ENCODE data around the gene TMEM151B. TPM values are rescaled to one million over a fixed set of nuclear protein-coding genes. Genes with fewer than 3 reads are reported as not detected.

Gene TMEM151B
- total RNA-seq, 1 experiment from 2014 or later, result not detected

DNA sequence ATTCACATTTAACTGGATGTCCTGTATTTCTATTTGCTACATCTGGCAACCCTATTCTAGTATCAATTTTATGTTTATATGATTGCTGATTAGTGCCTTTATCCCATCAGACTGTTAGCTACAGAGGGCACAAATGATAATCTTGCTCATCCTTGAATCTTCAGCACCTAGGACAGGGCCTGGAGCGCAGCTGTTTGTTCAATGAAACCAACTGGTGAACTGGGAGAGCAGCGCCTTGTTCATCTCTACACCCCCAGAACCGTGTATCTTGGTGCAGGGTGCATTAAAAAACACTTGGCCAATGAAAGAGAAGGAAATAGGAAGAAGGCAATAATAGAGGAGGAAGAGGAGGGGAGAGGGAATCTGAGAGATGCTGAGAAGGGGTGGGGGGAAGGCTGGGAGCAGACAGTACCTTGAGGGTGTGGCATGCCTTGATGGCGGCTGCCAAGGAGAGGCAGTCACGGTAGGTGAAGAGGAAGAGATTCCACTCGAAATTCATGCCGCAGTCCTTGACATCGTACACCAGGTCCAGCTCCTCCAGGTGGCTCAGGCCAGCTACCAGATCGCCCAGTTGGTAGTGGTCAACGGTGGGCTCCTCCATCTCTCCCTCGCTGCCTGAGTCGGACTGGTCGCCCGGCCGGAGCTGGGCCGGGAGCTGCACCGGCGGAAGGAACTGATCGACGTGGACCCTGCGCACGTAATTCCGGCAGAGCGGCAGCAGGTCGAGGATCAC is 15.5 kb downstream of the TMEM151B start:
- DNase-seq (ENCODE audit: low read depth, low spot score), result no peak
- BruUV-seq (replicated peaks), result no TSS peak
- POLR2A ChIA-PET, result no interaction called here

DNA sequence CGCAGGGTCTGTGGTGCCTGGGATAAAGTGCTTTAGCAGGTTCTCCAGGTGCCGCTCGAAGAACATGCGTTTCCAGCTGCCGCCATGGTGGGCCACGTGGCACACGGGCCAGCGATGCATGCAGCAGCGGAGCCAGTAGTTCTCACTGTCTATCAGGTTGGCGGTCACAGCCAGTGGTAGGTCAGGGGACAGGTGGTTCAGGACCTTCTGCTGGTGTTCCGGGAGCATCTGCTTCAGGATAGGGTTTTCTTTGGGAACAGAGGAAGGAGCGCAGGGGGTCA is 16.0 kb downstream of the TMEM151B start:
- Histone ChIP-seq H3K4me2 (ENCODE audit: low read length) (no peak overlapping the region), H3K79me2 (ENCODE audit: insufficient read depth, low read length) (no peaks in the 10 kb centered on the region), H4K20me1 (ENCODE audit: insufficient read depth) (no peaks in the 10 kb centered on the region), H3K4me1 (ENCODE audit: control insufficient read depth in 1 of 2, insufficient read depth in 2 of 2, low read length in 2 of 2) (no peaks in the 10 kb centered on the region), H3K9ac (ENCODE audit: low read length) (no peak overlapping the region), H2AFZ (ENCODE audit: low read depth, low read length, poor library complexity, severe bottlenecking) (no peak overlapping the region), H3K4me3 (replicated peaks in 1 of 2; ENCODE audit: low read depth in 1 of 2, low read length in 2 of 2) (no peak overlapping the region), H3K36me3 (ENCODE audit: control insufficient read depth in 1 of 2, insufficient read depth in 2 of 2, low read length in 2 of 2) (no peaks in the 10 kb centered on the region), H3K9me3 (ENCODE audit: control insufficient read depth in 1 of 2, insufficient read depth in 1 of 2, low read depth in 1 of 2, low read length in 2 of 2) (no peaks in the 10 kb centered on the region), H3K27ac (ENCODE audit: low read depth, low read length) (no peak overlapping the region), H3K27me3 (ENCODE audit: insufficient read depth, low read length) (peaks cover 51% of the 10 kb centered on the region), H3K9me2 (ENCODE audit: insufficient read depth) (no peaks in the 10 kb centered on the region)
- POLR2A ChIA-PET, result no interaction called here
- no peak for ATAC-seq
- BruUV-seq (replicated peaks), result no TSS peak
- RAD21 ChIA-PET (ENCODE audit: low non-redundant PET in 1 of 2, low total read pairs in 2 of 2, uncharacterized antibody in 2 of 2, unreplicated experiment in 2 of 2), result no interaction called here
- intact Hi-C loops (cut with micrococcal nuclease), result no loop called here
- CTCF ChIA-PET, result no interaction called here
- no peak for DNase-seq (ENCODE audit: low read depth, low spot score)
- TF ChIP-seq SIN3A (IDR thresholded peaks at IDR 0.05; ENCODE audit: low read depth) (no peak), TCF7L2 (IDR thresholded peaks at IDR 0.05; ENCODE audit: borderline replicate concordance, extremely low read depth, insufficient read depth, insufficient read length) (no peak), POLR2A (IDR thresholded peaks at IDR 0.05; ENCODE audit: borderline replicate concordance, extremely low read depth, insufficient read depth, insufficient read length) (no peak), CBX3 (IDR thresholded peaks at IDR 0.05; ENCODE audit: low read depth) (no peak), YY1 (IDR thresholded peaks at IDR 0.05; ENCODE audit: extremely low read depth, insufficient replicate concordance, low read depth, low read length) (no peak), SRF (IDR thresholded peaks at IDR 0.05; ENCODE audit: low read depth) (no peak), EZH2phosphoT487 (IDR thresholded peaks at IDR 0.05; ENCODE audit: borderline replicate concordance) (no peak), EGR1 (IDR thresholded peaks at IDR 0.05; ENCODE audit: low read depth) (no peak), RAD21 (IDR thresholded peaks at IDR 0.05; ENCODE audit: low read depth) (no peak), POLR2AphosphoS5 (IDR thresholded peaks at IDR 0.05; ENCODE audit: low read depth, low read length) (no peak), ZNF274 (IDR thresholded peaks at IDR 0.05; ENCODE audit: low read depth, low read length) (no peak), CEBPB (IDR thresholded peaks at IDR 0.05; ENCODE audit: low read depth) (no peak)
- TF ChIP-seq, protein P1, sequence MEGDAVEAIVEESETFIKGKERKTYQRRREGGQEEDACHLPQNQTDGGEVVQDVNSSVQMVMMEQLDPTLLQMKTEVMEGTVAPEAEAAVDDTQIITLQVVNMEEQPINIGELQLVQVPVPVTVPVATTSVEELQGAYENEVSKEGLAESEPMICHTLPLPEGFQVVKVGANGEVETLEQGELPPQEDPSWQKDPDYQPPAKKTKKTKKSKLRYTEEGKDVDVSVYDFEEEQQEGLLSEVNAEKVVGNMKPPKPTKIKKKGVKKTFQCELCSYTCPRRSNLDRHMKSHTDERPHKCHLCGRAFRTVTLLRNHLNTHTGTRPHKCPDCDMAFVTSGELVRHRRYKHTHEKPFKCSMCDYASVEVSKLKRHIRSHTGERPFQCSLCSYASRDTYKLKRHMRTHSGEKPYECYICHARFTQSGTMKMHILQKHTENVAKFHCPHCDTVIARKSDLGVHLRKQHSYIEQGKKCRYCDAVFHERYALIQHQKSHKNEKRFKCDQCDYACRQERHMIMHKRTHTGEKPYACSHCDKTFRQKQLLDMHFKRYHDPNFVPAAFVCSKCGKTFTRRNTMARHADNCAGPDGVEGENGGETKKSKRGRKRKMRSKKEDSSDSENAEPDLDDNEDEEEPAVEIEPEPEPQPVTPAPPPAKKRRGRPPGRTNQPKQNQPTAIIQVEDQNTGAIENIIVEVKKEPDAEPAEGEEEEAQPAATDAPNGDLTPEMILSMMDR (IDR thresholded peaks at IDR 0.05 in 2 of 3, conservative IDR thresholded peaks at IDR 0.05 in 1 of 3; ENCODE audit: borderline replicate concordance in 1 of 3, insufficient read depth in 1 of 3, low read depth in 2 of 3, low read length in 2 of 3), result no peak

More for the DNA sequence above, 15.5 kb downstream of the TMEM151B start:
- Histone ChIP-seq H4K20me1 (ENCODE audit: insufficient read depth) (no peaks in the 10 kb centered on the region), H3K9me3 (ENCODE audit: control insufficient read depth in 1 of 2, insufficient read depth in 1 of 2, low read depth in 1 of 2, low read length in 2 of 2) (no peaks in the 10 kb centered on the region), H3K79me2 (ENCODE audit: insufficient read depth, low read length) (no peaks in the 10 kb centered on the region), H3K27ac (ENCODE audit: low read depth, low read length) (no peak overlapping the region), H3K4me1 (ENCODE audit: control insufficient read depth in 1 of 2, insufficient read depth in 2 of 2, low read length in 2 of 2) (no peaks in the 10 kb centered on the region), H3K9me2 (ENCODE audit: insufficient read depth) (no peaks in the 10 kb centered on the region), H3K27me3 (ENCODE audit: insufficient read depth, low read length) (peaks cover 51% of the 10 kb centered on the region), H3K36me3 (ENCODE audit: control insufficient read depth in 1 of 2, insufficient read depth in 2 of 2, low read length in 2 of 2) (no peaks in the 10 kb centered on the region), H3K4me2 (ENCODE audit: low read length) (no peak overlapping the region), H3K9ac (ENCODE audit: low read length) (no peak overlapping the region), H2AFZ (ENCODE audit: low read depth, low read length, poor library complexity, severe bottlenecking) (no peak overlapping the region), H3K4me3 (replicated peaks in 1 of 2; ENCODE audit: low read depth in 1 of 2, low read length in 2 of 2) (no peak overlapping the region)
- ChIA-PET RAD21 (ENCODE audit: low non-redundant PET in 1 of 2, low total read pairs in 2 of 2, uncharacterized antibody in 2 of 2, unreplicated experiment in 2 of 2) (no interaction called here), CTCF (no interaction called here)
- intact Hi-C loops (cut with micrococcal nuclease), result no loop called here
- no peak for TF ChIP-seq CBX3 (IDR thresholded peaks at IDR 0.05; ENCODE audit: low read depth)
- TF ChIP-seq, protein P2, sequence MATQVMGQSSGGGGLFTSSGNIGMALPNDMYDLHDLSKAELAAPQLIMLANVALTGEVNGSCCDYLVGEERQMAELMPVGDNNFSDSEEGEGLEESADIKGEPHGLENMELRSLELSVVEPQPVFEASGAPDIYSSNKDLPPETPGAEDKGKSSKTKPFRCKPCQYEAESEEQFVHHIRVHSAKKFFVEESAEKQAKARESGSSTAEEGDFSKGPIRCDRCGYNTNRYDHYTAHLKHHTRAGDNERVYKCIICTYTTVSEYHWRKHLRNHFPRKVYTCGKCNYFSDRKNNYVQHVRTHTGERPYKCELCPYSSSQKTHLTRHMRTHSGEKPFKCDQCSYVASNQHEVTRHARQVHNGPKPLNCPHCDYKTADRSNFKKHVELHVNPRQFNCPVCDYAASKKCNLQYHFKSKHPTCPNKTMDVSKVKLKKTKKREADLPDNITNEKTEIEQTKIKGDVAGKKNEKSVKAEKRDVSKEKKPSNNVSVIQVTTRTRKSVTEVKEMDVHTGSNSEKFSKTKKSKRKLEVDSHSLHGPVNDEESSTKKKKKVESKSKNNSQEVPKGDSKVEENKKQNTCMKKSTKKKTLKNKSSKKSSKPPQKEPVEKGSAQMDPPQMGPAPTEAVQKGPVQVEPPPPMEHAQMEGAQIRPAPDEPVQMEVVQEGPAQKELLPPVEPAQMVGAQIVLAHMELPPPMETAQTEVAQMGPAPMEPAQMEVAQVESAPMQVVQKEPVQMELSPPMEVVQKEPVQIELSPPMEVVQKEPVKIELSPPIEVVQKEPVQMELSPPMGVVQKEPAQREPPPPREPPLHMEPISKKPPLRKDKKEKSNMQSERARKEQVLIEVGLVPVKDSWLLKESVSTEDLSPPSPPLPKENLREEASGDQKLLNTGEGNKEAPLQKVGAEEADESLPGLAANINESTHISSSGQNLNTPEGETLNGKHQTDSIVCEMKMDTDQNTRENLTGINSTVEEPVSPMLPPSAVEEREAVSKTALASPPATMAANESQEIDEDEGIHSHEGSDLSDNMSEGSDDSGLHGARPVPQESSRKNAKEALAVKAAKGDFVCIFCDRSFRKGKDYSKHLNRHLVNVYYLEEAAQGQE (IDR thresholded peaks at IDR 0.05; ENCODE audit: low read depth), result peak; percentile 71
- ATAC-seq, result no peak

Measured in HCT116 (cell line).